Stimulated activated CD4-positive, alpha-beta T cell treated with anti-CD3 and anti-CD28 coated beads, Interleukin-4, amount 100 ng/mL, for 1 hour (primary cell): Measurements from ENCODE around the gene WRNIP1.
"Not testable (repeated sequence)": the region's sequence is repeated elsewhere in the genome, so short reads cannot be mapped to it uniquely, and the experiment has no call there.

ENCODE experiments used
- DNase-seq: peaks from one replicate; pipeline ENCODE4 v3.0.0-alpha.2; 2020

WRNIP1 gene

DNA sequence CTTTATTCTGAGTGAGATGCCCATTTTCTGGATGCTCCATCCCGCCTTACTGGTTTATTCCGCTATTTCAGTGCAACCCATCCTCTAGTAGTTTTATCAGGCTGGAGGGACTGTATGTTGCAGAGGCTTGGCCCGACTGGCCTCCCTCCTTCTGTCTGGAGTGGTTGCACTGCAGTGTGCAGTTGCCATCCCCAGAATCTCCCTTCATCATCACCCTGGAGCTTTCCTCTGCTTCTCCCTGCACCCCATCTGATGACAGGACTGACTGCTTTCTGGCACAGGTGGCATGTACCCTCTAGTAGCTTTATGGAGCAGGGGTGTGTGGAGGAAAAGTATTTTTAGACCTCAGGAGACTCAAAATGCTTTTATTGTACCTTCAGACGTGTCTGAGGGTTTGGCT is 21.1 kb downstream of the WRNIP1 start:
- no peak for DNase-seq

DNA sequence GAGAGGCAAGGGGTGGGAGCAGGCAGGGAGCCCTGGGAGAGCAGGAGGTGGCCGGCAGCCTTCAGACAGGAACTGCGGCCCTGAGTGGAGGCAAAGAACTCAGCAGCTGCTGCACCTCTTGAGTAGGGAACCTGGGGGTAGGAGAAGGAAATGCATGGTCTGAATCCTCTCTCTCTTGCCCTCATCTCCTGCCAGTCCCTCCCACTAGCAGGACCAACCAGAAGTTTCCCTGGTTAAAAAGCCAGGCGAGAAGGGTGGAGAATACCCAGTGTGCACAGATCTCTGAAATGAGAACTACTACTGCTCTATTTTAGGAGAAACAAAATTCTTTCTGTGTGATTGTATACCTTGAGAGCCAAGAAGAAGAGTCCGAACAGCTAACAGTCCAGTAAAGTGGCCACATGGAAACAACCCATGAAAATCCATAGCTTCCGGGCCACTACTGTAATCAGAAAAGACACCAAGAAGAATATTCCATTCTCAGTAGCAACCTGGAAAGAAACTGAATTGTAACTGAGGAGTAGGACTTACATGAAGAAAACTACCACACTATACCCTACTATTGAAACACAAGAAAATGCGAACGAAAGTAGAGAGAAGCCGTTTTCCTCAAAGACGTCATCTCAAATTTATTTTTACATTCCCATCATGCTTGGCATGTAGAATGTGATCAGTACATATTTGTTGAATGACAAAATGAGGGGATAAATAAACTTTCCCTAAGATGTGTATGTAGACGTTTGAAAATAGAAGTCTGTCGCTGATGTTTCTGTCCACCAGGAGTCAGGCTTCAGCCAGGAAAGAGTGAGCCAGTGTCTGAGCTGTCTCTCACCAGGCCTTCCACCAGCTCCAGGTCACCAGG is 25.6 kb downstream of the WRNIP1 start:
- DNase-seq: peak; percentile 39

DNA sequence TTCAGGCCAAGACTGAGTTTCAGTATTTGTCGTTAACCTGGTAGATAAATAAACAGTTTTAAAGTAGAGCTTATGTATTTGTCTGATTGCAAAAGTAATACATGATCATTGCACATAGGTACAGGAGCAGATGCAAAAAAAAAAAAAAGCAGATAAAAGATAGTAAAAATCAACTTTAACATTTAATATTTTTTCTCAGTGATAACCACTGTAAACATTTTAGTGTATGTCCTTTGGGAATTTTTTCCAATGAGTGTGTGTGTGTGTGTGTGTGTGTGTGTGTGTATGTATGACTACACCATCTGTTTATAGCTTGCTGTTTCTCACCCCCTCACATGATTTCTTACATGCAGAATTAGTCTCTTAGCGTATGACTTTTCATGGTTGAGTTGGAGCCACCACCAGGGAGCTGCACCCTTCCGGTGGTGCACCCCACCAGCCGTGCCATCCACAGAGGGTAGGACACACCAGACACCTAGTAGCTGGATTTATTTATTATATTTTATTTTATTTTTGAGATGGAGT is 26.3 kb downstream of the WRNIP1 start:
- DNase-seq: no peak

DNA sequence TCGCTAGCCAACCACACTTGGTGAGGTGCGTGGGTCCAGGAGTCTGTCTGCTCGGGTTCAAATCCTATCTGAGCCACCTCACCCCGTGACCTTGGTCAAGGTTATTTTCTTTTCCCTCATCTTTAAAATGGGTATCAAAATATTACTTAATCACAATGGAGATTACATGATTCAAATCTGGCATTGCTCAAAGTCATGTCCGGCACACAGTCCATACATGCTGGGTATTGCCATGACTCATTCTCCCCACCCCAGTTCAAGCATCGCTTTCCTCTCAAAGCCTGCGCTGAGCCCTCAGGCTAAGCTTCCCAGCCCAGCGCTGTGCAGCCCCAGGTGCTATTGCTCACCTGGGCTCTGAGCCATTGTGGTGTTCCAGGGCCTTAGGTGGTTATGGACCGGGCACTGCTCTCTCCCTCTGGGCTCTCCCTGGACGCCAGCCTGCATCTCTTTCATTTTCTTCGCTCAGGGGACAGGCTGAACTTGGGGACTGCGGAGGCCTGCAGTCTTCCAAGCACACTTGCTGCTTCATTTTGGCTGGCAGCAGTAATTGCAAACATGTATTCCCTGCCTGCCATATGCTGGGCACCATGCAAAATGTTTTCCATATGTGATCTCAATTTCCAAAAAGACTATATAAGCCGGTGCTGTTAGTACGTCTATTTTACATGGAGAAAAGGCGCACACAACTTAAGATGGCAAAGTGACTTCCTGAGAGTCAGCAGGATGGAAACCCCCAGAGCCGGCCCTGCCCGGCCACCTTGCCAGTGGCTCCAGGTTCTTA is 27.3 kb downstream of the WRNIP1 start:
- DNase-seq: no peak

DNA sequence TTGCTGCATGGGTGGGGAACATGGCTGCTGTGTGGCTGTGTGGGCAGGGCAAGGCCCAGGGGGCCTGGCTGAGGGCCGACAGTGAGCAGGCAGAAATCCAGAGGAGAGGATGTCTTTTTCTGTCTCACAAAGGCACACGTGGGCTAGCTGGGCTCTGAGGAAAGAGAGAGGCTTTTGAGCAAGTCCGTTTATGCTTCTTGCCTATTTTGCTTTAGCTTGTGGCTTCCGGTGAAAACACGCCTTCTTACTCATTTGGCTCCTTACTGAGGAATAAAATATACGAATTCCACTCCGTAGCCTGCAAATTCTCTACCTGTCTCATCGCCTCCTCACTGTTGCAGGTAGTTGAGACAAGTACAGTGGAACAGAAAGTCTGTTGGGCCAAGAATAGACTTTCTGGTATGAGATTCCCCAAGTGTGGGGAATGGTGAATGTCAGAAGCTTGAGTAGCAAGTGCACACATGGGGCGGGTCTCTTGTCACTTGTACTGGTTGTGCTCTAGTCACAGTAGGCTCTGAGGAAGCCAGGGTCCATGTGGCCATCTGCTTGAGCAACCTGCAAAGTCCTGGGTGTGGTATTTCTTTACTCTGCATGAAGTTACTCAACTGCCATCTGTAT is 28.4 kb downstream of the WRNIP1 start:
- DNase-seq: no peak

DNA sequence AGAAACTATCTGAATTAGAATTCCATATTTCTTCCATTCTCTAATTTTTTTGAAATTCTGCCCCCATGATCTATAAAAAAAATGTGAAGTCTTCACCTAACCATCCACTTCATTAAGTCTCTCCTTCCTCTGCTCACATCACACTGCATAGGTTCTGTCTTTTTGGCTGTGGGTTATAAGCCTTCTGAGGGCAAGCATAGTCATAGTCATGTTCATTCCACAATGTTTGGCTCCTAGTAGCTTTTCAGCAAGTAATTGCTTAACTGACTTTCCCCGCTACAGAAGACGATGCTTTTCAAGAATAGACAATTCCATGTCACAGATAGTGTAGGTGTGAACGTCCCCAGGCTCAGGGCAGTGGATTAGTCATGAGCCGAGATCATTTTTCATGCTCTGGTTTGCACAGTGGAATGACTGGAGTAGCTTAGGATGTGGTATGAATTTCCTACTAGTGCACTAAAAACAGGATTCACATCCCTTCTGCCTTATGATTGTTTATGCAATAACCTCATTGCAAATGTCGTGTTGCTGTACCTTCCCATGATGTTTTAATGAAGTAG is 29.1 kb downstream of the WRNIP1 start:
- DNase-seq: no peak

DNA sequence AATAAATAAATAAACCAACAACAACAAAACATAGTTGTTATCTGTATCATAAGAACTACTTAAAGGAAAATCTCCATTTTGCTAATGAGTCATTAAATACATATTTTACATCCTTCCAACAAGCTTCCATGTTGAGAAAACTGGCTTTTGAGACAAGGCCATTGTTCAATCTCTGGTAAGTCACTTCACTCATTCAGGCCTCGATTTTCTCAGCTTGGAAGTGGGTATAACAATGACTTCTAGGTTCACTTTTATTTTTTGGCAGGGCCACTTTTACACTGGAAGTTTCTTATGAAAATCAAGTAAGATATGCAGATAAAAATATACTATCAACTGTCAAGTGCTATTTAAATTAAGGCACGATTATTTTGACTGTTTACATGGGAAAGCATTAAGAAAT is 30.0 kb downstream of the WRNIP1 start:
- no peak for DNase-seq

DNA sequence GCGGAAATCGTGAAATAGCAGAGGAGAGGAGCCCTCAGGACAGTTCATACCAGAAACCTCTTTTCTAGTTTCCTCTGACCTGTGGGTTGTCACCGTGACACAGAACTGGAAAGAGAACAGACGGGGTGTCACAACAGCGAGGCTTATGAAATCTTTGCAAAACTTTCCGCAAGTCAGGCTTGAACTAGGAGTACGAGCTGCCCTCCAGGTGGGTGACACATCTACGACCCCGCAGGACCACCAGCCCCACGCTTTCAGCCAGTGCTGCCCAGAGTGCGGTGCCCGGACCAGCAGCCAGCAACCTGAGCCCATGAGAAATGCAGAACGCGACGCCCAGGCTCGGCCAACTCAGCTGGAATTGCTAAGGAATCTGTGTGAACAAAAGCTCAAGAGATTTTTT is 30.8 kb downstream of the WRNIP1 start:
- DNase-seq: no peak

DNA sequence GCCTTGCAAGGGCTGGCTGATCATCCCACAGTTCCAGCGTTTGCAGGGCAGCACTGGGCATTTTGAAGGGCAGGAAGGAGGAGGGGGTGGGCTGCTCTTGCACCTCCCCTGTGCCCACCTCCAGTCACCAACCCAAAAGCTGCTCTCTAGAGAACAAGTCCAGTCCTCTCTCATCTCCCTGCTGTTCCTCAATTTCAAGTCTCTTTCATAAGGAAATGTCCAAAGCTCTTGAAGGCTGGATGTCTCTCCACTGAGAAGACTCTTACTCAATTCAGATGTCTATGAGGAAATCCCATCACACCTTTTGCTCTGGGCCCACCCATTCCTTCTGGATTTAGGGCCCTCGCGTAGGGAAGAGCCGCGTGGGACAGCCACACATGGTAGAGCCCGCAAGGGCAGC is 31.7 kb downstream of the WRNIP1 start:
- no peak for DNase-seq

DNA sequence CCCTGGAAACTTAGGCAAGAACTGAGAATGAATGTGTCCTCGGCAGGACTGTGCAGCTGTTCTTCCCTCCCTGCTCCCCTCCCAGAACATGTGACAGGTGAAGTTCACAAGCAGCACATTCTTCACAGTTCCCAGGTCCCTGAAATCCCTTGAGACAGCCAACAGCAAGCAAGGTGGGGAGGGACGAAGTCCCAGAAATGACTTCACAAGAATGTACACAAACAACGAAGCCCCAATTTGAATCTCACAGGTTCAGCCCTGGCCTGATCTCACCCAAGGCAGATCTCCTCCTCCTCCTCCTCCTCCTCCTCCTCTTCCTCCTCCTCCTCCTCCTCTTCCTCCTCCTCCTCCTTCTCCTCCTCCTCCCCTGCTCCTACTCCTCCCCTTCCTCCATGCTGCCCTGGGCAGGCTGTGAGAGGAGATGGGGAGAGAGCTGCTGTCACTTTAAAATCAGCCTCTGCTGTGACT is 32.4 kb downstream of the WRNIP1 start:
- DNase-seq: no peak

DNA sequence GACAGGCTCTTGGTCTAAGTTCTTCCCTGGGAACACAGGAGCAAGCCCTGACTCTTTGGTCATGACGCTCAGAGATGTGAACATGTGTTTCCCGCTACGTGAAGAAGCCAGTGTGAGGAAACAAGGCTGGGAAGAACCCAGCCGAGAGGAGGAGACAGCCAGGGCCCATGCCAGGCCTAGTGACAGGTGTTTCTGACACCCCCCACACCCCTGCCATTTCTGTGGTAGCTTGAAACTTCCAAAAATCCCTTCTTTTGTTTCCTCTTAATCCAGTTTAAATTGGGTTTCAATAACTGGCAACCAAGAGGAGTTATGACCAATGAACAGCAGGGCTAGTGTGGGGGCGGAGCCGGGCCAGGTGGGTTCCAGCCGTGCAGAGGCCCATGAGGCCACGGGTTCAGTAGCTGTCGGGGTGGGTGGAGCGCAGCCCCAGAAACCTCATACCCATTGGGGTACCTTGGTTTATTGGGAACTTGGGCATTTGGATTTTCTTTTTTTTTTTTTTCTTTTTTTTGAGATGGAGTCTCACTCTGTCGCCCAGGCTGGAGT is 33.5 kb downstream of the WRNIP1 start:
- no peak for DNase-seq

DNA sequence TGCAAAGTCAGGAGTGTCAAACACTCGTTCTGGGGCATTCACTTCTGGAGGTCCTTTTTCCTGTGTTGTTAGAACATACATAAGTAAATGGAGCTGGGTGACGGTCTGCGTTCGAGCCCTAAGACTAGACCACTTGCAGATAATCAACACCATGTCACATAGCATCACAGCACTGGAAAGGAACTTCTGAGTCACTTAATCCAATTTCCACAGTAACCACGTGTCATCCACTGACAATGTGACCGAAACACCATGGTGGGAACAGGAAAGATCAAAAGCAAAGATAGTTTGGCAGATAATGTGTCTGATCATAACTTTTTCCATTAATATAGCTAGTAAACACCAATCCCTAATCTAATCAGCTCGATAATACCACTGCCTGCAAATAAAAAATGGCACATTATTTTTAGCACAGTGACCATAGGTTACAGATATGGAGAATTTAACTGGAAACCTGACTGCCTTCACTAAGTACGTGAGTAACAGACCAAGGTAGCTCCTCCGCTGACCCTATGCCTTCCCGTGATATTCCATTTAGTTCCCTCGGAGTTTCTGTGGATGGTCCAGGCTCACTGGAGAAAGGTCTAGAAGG is 34.8 kb downstream of the WRNIP1 start:
- no peak for DNase-seq

DNA sequence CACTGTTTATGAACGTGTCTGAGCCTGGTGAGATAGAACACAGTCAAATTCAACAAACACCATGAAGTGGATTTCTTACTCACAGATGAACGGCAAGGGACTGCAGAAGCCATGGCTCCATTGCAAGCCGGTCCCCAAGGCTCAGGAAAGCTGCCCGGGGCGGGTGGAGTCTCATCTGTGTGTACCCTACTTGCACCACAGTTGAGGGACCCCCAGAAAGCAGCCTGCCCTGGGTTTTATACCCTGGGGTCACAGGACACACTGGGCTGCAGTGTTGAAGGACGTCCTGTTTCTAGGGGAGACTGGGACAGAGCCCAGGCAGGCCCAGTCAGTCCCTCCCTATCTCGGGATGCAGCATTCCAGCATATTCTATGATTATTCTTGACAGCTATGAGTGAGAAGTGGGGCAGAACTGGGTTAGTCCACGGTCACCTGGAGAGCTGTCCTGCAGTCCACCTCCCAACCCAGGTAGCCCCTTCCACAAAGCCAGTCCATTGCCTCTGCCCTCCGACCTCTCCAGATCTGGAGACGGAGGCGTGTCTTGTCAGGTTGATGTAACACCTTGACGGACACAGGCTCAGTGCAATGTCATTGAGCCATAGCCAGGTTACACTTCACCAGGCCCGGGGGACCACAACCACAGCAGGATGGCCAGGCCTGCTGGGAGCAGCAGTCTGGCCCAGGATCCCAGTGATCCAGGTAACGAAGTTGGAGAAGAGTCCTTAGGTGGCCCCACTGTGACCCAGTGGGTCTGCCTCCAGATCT is 35.5 kb downstream of the WRNIP1 start:
- DNase-seq: no peak

DNA sequence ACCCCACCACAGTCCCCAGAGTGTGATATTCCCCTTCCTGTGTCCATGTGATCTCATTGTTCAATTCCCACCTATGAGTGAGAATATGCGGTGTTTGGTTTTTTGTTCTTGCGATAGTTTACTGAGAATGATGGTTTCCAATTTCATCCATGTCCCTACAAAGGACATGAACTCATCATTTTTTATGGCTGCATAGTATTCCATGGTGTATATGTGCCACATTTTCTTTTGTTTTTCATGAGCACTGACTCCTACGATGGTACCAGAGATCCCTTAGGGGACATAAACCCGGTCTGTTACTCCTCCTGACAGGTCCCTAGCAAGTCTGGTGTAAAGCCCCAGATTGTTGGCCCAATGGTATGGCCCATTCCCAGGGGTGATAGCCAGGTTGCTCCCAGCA is 36.5 kb downstream of the WRNIP1 start:
- DNase-seq: not testable (repeated sequence)

DNA sequence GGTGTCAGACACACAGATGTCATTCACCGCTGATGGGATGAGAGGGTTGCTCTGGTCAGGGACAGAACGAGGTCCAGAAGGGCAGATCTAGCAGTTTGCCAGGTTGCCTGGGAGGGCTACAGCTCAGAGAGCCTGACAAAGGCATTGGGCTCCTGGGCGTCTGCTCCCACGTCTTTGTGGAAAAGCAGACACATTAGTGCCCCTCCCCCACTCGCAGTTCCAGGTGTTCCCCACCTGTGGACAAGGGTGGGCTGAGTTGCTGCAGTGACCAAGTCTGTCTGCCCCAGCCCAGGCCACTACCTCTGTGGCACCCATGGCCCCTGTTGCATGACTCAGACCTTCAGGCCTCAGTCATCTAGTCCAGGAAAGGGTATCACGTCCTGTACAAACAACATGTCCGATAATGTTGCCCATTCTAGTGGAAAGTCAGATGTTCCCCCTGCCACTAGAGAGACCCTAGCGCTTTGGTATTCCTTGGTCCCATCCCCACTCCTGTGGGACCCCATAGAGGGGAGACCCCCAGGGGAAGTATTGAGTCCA is 37.4 kb downstream of the WRNIP1 start:
- DNase-seq: no peak

DNA sequence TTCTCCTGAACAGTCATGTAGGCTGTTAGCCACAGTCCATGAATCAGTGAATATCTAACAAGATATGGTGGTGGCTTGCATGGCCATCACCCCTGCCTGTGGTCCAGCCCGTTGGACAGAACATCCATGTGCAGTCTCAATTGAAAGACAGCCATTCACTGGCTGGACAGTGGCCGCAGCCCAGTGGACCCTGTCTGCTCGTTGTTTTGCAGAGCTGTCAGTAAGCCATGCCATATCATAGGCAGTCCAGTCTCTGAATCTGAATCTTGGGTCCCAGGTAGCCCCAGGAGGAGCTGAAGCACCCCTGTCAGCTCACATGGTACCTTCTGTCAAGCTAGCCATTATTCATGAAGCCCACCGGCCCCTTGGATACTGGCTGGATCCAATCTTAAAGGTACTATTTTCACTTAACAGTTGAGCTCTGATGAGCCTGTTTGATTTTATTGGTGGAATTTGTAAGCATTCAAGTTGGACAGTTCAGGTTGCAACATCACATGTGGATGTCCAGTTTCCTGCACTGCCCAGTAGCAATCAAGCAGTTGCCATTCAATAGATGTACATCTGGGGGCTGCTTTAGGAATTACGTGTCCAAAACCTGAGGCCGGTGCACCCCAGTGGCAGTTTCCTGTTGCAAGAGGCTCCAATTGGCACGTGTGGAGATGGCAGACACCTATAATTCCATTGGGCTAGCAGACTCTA is 38.7 kb downstream of the WRNIP1 start:
- no peak for DNase-seq

DNA sequence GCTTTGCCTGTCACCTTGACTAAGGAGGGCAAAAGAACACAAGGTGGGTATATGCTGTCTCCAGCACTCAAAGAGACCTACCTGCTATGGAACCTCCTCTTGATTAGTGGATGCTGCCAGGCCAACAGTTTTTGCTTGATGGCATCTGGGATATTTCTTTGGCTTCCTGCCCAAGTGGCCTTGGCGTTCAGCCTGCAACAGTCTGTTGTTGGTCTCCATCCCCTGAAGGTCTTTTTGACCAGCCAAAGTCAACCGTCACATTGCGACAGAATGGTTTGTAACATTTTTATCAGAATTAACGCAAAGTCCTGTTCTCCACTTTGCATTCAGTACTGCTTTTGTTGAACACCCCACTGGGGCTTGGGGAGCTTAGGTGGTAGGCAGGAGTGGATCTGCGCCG is 39.3 kb downstream of the WRNIP1 start:
- no peak for DNase-seq

DNA sequence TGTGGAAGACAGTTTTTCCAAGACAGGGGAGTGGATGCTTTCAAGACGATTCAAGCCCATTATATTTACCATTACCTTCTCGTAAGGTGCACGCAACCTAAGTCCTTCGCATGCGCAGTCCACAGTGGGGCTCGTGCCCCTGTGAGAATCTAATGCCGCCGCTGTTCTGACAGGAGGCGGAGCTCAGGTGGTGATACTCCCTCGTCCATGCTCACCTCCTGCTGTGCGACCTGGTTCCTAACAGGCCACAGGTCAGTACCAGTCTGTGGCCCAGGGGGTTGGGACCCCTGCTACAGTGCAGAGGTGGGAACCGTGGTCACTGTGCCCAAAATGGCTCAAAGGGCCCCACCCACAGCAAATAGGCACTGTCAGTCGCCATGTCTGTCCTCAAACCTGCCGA is 39.8 kb downstream of the WRNIP1 start:
- no peak for DNase-seq

DNA sequence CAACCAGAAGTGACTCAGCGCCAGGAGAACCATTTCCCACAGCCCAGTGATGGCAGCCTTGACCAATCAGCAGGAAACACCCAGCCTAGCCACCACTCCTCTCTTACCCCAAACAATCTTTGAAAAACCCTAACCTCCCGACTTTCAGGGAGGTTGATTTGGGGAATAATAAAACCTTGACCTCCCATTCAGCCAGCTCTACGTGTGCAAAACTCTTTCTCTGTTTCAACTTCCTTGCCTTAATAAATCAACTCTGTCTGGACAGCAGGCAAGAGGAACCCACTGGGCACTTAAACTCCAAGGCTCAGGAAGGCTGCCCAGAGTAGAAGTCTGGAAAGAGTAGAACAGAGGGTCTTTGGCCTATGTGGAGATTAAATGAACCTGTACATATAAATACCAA is 41.5 kb downstream of the WRNIP1 start:
- no peak for DNase-seq

DNA sequence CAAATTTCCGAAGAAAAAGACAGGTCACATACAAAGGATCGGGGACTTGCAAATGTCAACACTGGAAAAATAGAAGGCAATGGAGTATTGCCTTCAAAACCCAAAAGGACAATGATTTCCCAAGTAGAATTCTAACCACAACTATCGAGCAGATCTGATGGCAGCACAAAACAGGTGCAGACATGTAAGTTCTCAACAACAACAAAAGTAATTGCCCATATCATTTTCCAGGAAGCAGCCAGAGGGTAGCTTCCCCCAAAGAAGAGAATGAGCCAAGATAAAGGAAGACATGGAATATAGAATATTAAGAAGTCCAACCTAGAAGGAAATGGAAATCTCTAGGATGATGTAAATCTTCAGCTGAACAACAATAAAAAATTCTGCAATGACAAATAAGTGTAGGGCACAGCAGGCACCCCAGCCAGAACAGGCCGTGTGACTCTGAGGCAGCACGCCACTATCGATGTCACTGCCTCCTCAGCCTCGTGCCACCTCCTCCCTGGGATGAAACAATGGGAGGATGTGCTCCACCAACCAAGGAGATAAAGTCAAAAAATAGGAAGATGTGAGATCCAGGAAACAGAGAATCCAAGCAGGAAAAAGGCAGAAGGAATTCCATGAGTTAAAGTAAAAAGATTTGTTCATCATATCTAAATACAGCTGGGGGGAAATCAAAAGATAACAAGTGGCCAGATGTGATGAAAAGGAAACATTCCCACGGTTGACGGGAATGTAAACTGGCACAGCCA is 42.3 kb downstream of the WRNIP1 start:
- DNase-seq: no peak
